ENCODE measurements around the gene GTF2H1.

DNA sequence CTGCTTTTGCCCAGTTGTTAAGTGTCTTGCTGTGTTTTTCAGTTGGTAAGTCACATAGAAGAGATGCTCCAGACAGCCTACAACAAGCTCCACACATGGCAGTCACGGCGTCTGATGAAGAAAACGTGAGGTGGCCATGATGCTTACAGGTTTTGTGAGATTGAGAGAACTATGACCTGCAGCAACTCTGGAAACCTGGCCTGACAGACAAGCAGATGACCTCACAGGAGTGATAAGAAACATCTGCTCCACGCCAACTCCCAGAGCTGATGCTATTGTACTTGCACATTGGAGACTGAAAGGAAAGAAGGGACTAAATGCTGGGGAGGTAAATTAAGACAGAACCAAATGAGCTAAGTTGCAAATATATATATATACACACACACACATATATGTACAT lies 43.4 kb downstream of the GTF2H1 start:
- TF ChIP-seq YY1 (IDR thresholded peaks at IDR 0.05; ENCODE audit: low read depth) (no peak), FOXM1 (IDR thresholded peaks at IDR 0.05; ENCODE audit: borderline replicate concordance, low read depth) (no peak), RAD21 (IDR thresholded peaks at IDR 0.05; ENCODE audit: low read depth) (no peak), TEAD4 (IDR thresholded peaks at IDR 0.05) (no peak), CEBPB (IDR thresholded peaks at IDR 0.05) (no peak), CREB1 (IDR thresholded peaks at IDR 0.05; ENCODE audit: low read depth) (no peak), ZBTB7A (IDR thresholded peaks at IDR 0.05; ENCODE audit: low read depth) (no peak), EP300 (IDR thresholded peaks at IDR 0.05; ENCODE audit: borderline replicate concordance) (no peak)
- TF ChIP-seq, protein P1, sequence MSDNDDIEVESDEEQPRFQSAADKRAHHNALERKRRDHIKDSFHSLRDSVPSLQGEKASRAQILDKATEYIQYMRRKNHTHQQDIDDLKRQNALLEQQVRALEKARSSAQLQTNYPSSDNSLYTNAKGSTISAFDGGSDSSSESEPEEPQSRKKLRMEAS (IDR thresholded peaks at IDR 0.05): no peak
- TF ChIP-seq, protein P2, sequence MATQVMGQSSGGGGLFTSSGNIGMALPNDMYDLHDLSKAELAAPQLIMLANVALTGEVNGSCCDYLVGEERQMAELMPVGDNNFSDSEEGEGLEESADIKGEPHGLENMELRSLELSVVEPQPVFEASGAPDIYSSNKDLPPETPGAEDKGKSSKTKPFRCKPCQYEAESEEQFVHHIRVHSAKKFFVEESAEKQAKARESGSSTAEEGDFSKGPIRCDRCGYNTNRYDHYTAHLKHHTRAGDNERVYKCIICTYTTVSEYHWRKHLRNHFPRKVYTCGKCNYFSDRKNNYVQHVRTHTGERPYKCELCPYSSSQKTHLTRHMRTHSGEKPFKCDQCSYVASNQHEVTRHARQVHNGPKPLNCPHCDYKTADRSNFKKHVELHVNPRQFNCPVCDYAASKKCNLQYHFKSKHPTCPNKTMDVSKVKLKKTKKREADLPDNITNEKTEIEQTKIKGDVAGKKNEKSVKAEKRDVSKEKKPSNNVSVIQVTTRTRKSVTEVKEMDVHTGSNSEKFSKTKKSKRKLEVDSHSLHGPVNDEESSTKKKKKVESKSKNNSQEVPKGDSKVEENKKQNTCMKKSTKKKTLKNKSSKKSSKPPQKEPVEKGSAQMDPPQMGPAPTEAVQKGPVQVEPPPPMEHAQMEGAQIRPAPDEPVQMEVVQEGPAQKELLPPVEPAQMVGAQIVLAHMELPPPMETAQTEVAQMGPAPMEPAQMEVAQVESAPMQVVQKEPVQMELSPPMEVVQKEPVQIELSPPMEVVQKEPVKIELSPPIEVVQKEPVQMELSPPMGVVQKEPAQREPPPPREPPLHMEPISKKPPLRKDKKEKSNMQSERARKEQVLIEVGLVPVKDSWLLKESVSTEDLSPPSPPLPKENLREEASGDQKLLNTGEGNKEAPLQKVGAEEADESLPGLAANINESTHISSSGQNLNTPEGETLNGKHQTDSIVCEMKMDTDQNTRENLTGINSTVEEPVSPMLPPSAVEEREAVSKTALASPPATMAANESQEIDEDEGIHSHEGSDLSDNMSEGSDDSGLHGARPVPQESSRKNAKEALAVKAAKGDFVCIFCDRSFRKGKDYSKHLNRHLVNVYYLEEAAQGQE (IDR thresholded peaks at IDR 0.05; ENCODE audit: low read depth): no peak
